IPS-20b (cell line): ENCODE data around the gene SLC23A3.

Experiments
- H3K27ac ChIP-seq: one replicate; pipeline ENCODE4 v1.5.1; 2013; ENCODE audit warnings: low read length
- H3K27me3 ChIP-seq: 2 replicates; pipeline ENCODE4 v1.6.1; 2013; ENCODE audit warnings: mild to moderate bottlenecking, low read length, inconsistent platforms; ENCODE audit not compliant: insufficient read depth
- H3K36me3 ChIP-seq: 2 replicates; pipeline ENCODE4 v1.6.1; 2013; ENCODE audit warnings: low read depth, mild to moderate bottlenecking, inconsistent platforms, low read length, moderate library complexity; ENCODE audit not compliant: insufficient read depth
- H3K4me1 ChIP-seq: 2 replicates; pipeline ENCODE4 v1.6.1; 2013; ENCODE audit warnings: mild to moderate bottlenecking, control low read depth, inconsistent platforms, low read length, moderate library complexity; ENCODE audit not compliant: insufficient read depth
- H3K4me3 ChIP-seq: 2 replicates; pipeline ENCODE4 v1.5.1; 2013; ENCODE audit warnings: mild to moderate bottlenecking, low read length, inconsistent platforms
- H3K9ac ChIP-seq: 2 replicates; pipeline ENCODE4 v1.6.1; 2013; ENCODE audit warnings: low read depth, mild to moderate bottlenecking, inconsistent platforms, low read length, moderate library complexity
- H3K9me3 ChIP-seq: 2 replicates; pipeline ENCODE4 v1.6.1; 2013; ENCODE audit warnings: mild to moderate bottlenecking, low read depth, low read length, inconsistent platforms; ENCODE audit not compliant: insufficient read depth

Gene SLC23A3, protein sequence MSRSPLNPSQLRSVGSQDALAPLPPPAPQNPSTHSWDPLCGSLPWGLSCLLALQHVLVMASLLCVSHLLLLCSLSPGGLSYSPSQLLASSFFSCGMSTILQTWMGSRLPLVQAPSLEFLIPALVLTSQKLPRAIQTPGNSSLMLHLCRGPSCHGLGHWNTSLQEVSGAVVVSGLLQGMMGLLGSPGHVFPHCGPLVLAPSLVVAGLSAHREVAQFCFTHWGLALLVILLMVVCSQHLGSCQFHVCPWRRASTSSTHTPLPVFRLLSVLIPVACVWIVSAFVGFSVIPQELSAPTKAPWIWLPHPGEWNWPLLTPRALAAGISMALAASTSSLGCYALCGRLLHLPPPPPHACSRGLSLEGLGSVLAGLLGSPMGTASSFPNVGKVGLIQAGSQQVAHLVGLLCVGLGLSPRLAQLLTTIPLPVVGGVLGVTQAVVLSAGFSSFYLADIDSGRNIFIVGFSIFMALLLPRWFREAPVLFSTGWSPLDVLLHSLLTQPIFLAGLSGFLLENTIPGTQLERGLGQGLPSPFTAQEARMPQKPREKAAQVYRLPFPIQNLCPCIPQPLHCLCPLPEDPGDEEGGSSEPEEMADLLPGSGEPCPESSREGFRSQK

DNA sequence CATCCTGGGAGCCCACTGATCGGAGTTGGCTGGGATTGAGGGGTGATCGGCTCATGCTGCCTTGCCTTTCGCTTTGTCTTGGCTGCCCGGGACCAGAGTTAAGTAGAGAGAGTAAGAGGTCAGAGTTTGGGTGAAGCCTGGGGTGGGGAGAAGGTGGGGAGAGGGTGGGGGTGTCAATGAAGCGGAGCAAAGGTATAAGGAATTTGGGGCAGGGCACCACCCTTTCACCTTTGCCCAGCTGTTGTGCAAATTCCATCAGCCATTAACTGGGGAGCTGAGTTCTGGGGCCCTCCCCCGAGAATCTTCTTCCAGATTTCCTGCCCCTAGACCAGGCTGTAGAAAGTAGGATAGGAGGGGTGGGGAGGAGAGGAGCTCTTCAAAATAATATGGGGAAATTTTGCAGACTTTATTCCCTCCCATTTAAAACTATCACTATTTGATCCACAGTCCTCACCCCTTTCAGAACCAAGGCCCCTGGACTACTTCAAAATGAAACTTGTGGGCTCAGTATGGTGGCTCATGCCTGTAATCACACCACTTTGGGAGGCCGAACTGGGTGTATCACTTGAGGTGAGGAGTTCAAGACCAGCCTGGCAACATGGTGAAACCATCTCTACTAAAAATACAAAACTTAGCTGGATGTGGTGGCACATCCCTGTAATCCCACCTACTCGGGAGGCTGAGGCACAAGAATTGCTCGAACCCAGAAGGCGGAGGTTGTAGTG is at the start of gene SLC23A3:
TSS of gene SLC23A3 (minus strand) at position 100 of the 725 bp plus-strand sequence. CDS start at position 55, 45 bp downstream.
- no peaks in the 10 kb centered on the region for H3K27me3 ChIP-seq
- no peaks in the 10 kb centered on the region for H3K4me1 ChIP-seq
- no peak within 1 kb of the TSS for H3K27ac ChIP-seq
- no peak within 1 kb of the TSS for H3K4me3 ChIP-seq
- peaks cover 13% of the 10 kb centered on the region for H3K36me3 ChIP-seq
- no peaks in the 10 kb centered on the region for H3K9me3 ChIP-seq
- H3K9ac ChIP-seq: no peak within 1 kb of the TSS

DNA sequence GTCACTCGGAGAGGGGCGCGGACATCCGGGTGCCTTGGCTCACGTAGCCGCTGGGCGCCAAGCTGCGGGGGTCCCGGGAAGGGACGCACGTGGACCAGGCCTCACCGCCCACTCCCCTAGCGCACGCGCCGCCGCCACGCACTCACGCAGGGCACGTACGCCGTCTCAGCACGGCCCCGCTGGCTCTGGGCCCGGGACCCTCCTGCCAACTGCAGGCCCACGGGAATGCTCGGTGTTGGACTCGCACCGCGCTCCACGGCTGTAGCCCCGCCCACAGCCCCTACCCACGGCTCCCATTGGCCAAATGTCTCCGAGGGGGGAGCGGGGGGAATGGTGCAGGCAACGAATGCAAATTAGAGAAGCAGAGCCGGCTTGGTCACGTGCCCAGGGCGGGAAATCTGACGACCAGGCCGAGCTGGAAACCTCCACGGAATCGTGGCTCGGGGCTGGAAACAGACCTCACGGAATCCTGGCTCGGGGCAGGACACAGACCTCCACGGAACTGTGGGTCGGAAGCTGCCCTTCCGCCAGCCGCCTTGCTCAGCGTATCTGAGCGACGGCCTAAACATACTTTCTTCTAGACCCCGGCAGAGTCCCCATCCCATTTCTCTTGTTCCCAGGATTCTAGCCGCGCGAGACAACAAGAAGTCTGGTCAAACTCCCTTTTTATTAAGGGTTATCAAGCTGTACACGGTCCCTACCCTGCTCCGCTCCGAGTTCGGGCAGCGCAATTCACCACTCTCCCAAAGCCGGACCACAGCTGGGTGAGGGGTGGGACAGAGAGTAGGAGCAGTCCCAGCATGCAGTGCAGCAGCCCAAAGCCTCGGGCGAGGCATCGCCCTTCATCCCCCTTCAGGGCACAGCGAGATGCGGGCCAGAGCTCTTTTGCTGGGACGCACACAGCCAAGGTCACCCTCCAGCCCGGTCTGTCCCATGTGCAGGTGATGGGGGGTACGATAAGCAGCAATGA is 49.2 kb upstream of the SLC23A3 start, which contains the start of gene ABCB6:
TSS of gene ABCB6 (minus strand) at position 227 of the 970 bp plus-strand sequence. CDS start 285 bp downstream, outside the sequence.
- Histone ChIP-seq H3K27me3 (no peaks in the 10 kb centered on the region), H3K4me1 (peaks cover 3% of the 10 kb centered on the region; the same call in 1 of the 2 replicates), H3K36me3 (peaks cover 45% of the 10 kb centered on the region), H3K4me3 (peak within 1 kb of the TSS; percentile 81), H3K27ac (peak within 1 kb of the TSS; percentile 48), H3K9ac (peak within 1 kb of the TSS; percentile 87; the same call in 1 of the 2 replicates), H3K9me3 (no peaks in the 10 kb centered on the region)

DNA sequence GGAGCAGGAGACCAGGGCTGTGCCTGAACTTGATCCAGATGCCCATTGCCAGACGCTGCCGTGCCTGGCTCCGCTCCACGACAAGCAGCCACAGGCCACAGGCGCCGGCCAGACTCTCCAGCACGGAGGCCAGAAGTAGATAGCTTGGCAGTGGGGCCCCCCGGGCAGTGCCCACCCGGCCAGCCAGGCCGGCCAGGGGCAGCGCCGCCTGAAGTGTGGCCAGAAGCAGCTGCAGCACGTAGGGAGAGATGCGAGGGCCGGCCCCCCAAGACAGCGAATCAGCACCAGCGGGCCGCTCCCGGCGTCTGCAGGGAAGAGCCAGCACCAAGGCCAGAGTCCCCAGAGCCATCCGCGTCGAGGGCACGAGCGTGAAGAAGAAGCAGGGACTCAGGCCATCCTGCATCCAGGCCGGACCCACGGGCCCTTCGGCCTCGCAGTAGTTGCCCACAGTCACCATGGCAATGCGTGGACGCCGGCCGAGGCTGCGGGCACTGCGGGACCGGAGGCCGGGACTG is 48.4 kb upstream of the SLC23A3 start:
- peak overlapping the region; percentile 48 for H3K27ac ChIP-seq
- H3K9me3 ChIP-seq: no peaks in the 10 kb centered on the region

DNA sequence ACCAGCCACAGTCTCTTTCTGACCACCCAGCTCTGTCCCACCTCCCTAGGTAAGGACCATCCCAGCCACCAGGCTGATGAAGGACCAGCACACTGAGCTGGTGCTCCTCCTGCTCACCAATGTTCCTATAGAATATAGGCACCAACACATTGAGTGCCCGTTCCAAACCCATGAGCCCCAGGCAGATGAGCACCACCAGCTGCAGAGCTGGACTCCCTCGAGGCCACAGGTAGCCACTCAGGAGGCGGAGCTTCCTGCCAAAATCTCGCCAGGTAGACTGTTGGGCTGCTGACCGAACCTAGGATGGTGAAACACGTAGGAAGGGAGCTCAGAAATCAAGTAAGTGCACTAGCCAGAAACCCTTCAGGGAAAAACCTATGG is 46.7 kb upstream of the SLC23A3 start:
- Histone ChIP-seq H3K27ac (no peak overlapping the region), H3K9ac (peak overlapping the region; percentile 15; the same call in 1 of the 2 replicates), H3K9me3 (no peaks in the 10 kb centered on the region), H3K4me1 (peaks cover 3% of the 10 kb centered on the region; the same call in 1 of the 2 replicates), H3K27me3 (no peaks in the 10 kb centered on the region), H3K4me3 (no peak overlapping the region), H3K36me3 (peaks cover 44% of the 10 kb centered on the region)

More for the DNA sequence above, 48.4 kb upstream of the SLC23A3 start:
- Histone ChIP-seq H3K36me3 (peaks cover 45% of the 10 kb centered on the region), H3K4me1 (peaks cover 3% of the 10 kb centered on the region; the same call in 1 of the 2 replicates), H3K27me3 (no peaks in the 10 kb centered on the region), H3K9ac (peak overlapping the region; percentile 87; the same call in 1 of the 2 replicates), H3K4me3 (peak overlapping the region; percentile 81)

DNA sequence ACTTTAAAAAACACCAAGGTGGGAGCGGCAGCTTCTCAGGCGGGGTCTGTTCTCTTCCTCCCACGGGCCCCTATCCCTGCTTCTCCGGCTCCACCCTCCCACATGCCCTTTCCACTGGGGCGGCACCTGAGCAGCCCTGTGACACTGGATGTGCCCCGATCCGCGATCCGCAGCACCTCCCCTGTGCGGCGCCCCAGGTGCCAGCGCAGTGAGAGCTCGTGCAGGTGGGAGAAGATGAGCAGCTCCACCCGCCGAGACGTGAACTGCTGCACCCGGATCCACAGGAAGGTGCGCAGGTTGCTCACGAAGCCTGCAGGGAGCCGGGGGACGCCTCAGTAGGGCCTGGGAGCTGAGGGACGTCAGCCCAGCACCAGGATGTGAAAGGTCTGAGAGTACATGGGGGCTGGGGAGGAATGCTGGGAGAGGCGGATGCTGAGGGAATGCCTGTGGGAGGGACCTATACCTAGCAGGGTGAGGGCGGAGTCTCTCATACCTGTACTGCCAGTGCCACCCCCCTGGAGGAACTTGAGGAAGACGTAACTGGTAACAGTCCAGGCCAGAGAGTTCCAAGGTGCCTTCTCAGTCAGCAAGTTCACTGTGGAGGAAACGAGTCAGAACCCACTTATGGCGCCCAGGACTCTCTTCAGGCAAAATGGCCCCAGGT is 46.2 kb upstream of the SLC23A3 start:
- H3K27me3 ChIP-seq: no peaks in the 10 kb centered on the region
- no peaks in the 10 kb centered on the region for H3K9me3 ChIP-seq
- peaks cover 44% of the 10 kb centered on the region for H3K36me3 ChIP-seq
- no peak overlapping the region for H3K27ac ChIP-seq
- peaks cover 3% of the 10 kb centered on the region; the same call in 1 of the 2 replicates for H3K4me1 ChIP-seq
- no peak overlapping the region for H3K4me3 ChIP-seq
- H3K9ac ChIP-seq: peak overlapping the region; percentile 15; the same call in 1 of the 2 replicates

DNA sequence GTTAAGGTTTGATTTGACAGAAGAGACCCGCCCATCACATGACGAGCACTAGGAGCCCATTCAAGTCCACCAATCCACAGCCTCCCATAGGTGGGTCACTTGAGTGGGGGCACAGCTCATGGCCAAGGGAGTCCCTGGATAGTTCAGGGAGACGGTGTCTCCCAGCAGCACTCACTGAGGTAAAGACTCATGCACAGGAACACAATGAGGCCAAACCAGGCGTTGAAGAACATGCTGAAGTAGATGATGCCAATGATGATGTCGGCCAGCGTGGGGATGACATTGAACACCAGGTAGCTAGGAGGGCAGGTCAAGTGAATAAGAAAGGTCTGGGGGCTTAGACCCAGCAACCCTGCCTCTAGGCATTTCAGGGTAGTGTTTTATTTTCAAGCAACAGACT is 45.0 kb upstream of the SLC23A3 start:
- Histone ChIP-seq H3K27ac (no peak overlapping the region), H3K4me3 (no peak overlapping the region), H3K4me1 (peaks cover 3% of the 10 kb centered on the region; the same call in 1 of the 2 replicates), H3K9me3 (no peaks in the 10 kb centered on the region), H3K9ac (no peak overlapping the region), H3K27me3 (no peaks in the 10 kb centered on the region), H3K36me3 (peaks cover 54% of the 10 kb centered on the region)

DNA sequence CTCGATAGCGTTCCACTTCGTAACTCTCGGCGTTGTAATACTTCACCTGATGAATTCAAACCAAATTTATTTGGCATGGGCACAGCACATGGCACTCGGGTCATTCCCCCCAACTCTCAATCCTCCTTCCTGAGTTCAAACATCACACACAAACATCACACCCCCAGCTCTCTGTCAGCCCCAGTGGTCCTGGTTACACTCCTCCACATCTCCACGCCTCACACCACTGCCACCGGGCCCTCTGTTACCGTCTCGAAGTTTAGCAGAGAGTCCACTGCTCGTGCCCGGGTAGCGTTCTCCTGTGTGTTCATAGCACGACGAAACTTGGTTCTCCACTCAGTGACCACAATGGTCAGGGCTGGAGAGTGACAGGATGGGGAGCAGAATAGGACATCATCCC is 44.3 kb upstream of the SLC23A3 start:
- Histone ChIP-seq H3K4me3 (no peak overlapping the region), H3K27ac (no peak overlapping the region), H3K9ac (no peak overlapping the region), H3K36me3 (peaks cover 60% of the 10 kb centered on the region), H3K9me3 (no peaks in the 10 kb centered on the region), H3K27me3 (no peaks in the 10 kb centered on the region), H3K4me1 (no peaks in the 10 kb centered on the region)

DNA sequence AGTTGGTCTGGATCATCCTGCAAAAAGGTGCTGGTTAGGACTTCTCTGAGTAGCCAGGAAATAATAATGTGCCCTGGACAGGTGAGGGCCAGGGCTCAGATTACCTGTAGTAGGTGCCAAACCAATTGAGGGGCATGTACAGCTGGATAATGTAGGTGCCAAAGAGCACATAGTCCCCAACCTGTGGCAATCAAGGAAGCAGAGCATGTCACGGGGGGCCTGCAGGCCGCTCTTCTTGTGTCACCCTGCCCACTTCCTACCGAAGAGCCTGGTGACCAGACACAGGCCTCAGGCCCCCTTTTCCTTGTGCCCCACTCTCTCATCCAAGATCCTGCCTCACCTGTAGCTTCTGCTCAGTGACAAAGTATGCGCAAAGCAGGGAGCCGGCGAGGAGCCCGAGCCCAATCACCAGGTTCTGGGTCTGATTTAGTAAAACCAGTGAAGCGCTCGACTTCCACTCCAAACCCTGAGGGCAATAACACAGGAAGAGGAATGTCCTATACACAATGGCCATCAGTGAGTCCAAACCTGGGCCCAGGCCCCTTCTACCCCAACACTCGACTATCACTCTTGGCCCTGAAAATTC is 43.8 kb upstream of the SLC23A3 start:
- Histone ChIP-seq H3K36me3 (peaks cover 66% of the 10 kb centered on the region), H3K9me3 (no peaks in the 10 kb centered on the region), H3K4me3 (no peak overlapping the region), H3K4me1 (no peaks in the 10 kb centered on the region), H3K9ac (no peak overlapping the region), H3K27me3 (no peaks in the 10 kb centered on the region), H3K27ac (no peak overlapping the region)

DNA sequence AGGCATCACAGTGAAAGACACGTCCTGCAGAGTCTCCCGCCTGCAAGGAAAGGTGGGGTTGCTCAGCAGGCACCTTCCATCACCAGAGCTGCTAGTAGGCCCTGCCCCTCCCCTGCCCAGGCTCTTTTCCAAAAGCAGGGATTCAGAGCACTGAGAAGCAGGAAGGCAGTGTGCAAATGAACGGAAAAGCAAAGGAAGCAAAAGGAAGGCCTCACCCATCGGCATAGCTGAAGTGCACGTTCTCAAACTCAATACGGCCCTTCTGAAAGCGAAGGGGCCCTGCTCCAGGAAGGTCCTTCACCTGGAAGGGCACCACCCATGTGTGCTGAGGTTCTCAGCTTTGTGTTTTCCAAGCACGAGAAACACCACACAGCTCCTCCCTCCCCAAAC is 43.2 kb upstream of the SLC23A3 start:
- H3K9me3 ChIP-seq: no peaks in the 10 kb centered on the region
- H3K36me3 ChIP-seq: peaks cover 71% of the 10 kb centered on the region
- H3K27ac ChIP-seq: no peak overlapping the region
- H3K9ac ChIP-seq: no peak overlapping the region
- no peaks in the 10 kb centered on the region for H3K27me3 ChIP-seq
- H3K4me3 ChIP-seq: no peak overlapping the region
- no peaks in the 10 kb centered on the region for H3K4me1 ChIP-seq

DNA sequence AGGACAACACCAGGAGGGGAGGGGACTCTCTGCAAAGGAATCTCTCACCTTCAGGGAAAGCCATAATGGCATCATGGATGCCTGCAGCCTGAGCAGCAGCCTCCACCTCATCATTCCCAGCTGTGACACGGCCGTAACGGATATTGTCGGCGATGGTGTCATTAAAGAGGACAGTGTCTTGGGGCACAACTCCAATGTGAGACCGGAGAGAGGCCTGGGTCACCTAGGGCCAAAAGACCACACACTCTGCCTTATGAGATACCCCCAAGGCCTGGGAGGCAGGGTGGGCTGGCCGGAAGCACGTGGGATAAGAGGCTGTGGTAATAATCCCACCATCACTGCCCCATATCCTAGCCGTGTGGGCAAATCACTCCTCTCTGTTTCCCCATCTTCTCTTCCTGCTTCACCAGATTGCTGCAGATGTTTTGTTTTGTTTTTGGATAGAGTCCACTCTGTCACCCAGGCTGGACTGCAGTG is 41.1 kb upstream of the SLC23A3 start:
- Histone ChIP-seq H3K27me3 (no peaks in the 10 kb centered on the region), H3K27ac (no peak overlapping the region), H3K4me3 (no peak overlapping the region), H3K9me3 (no peaks in the 10 kb centered on the region), H3K9ac (no peak overlapping the region), H3K4me1 (peaks cover 4% of the 10 kb centered on the region; the same call in 1 of the 2 replicates), H3K36me3 (peaks cover 70% of the 10 kb centered on the region)
